Gastrocnemius medialis (tissue), 4 donors: ENCODE results near the gene PRDM16.

Experiments used
- CTCF ChIP-seq, 5 experiments: fragments of 450-650 bp in 3 of 5; fragments of 200-600 bp in 2 of 5; sonication (generic) in 2 of 5; IDR thresholded peaks in 4 of 5; conservative IDR thresholded peaks in 1 of 5; 1 replicate in 4 of 5; 2 replicates in 1 of 5; pipeline ENCODE4 v1.5.1; 2016 to 2019; ENCODE audit warnings: antibody characterized with exemption in 5 of 5, mild to moderate bottlenecking in 3 of 5, moderate library complexity in 3 of 5
- POLR2A ChIP-seq, 2 donors: fragments of 450-650 bp; IDR thresholded peaks; one replicate each; pipeline ENCODE4 v1.6.1; 2017; ENCODE audit warnings: antibody characterized with exemption in 2 of 2, mild to moderate bottlenecking in 2 of 2, moderate library complexity in 2 of 2

DNA sequence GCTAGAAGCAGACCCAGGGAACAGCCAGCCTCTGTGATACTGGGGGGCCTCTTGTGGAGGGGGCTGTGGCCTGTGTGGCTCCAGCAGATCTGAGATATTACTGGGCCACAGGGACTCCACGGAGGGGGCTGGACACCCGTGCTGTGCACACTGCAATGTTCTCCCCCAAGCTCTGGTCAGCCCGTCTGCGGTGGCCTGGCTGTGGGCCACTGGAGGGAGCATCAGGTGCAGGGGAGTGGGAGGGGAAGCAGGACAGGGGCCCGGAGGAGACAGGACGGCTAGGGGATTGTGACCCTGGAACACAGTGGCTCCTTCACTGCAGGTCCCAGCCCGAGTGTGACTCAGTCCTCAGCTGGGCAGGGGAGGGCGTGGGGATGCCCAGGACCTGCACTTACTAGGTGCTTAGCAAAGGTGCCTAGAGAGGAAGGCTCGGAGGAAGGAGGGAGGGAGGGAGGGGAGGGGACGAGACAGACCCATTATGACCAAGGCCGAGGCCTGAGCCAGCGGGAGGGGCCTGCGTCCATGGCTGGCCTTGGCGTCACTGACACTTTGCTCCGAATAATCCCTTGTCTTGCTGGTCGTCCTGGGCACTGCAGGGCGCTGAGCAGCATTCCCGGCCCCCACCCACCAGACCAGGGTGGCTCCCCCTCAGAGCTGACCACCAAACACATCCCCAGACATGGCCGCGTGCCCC, 44.2 kb downstream of the PRDM16 start:
- no peak for TF ChIP-seq CTCF (IDR thresholded peaks at IDR 0.05 in 4 of 5, conservative IDR thresholded peaks at IDR 0.05 in 1 of 5)
- TF ChIP-seq POLR2A (IDR thresholded peaks at IDR 0.05), result no peak
